Stimulated activated CD4-positive, alpha-beta T cell treated with anti-CD3 and anti-CD28 coated beads, TNF-alpha, amount 100 ng/mL, for 1 hour (primary cell): ENCODE results near the gene GTPBP3.
"Not testable (repeated sequence)": the region's sequence is repeated elsewhere in the genome, so short reads cannot be mapped to it uniquely, and the experiment has no call there.

ENCODE experiments used
- DNase-seq, 3 donors: peaks; one replicate each; pipeline ENCODE4 v3.0.0-alpha.2; 2020; ENCODE audit warnings: low read depth in 3 of 3, low spot score in 1 of 3

GTPBP3 gene

GRCh38 chr19:17336872-17337674 is at the start of gene GTPBP3:
Gene GTPBP3, plus strand, starts transcription at chr19:17337553. Its CDS starts 59 bp downstream, at chr19:17337612.
- DNase-seq, result peak; percentile 87 to 91 (median 89)

- DNase-seq, result no peak
Measured at GRCh38 chr19:17289489-17289888, 47.9 kb upstream of the GTPBP3 start.

- peak; percentile 36 to 81 (median 49) for DNase-seq
Measured at GRCh38 chr19:17292301-17293074, 44.9 kb upstream of the GTPBP3 start.

- DNase-seq, result no peak
Measured at GRCh38 chr19:17293605-17294004, 43.7 kb upstream of the GTPBP3 start.

GRCh38 chr19:17294051-17294891 is 43.1 kb upstream of the GTPBP3 start:
- peak in 1 of 3 donors; percentile 46 for DNase-seq

- not testable (repeated sequence) for DNase-seq
Measured at GRCh38 chr19:17295551-17295950, 41.8 kb upstream of the GTPBP3 start.

GRCh38 chr19:17296273-17296672 is 41.1 kb upstream of the GTPBP3 start:
- no peak for DNase-seq

GRCh38 chr19:17296976-17297375 is 40.4 kb upstream of the GTPBP3 start:
- DNase-seq, result no peak

- DNase-seq, result no peak
Measured at GRCh38 chr19:17300992-17301619, 36.2 kb upstream of the GTPBP3 start.

GRCh38 chr19:17302391-17303166 is 34.8 kb upstream of the GTPBP3 start:
- no peak for DNase-seq

- peak; percentile 81 to 90 (median 82) for DNase-seq
Measured at GRCh38 chr19:17303167-17303939, 34.0 kb upstream of the GTPBP3 start, which contains the start of gene ABHD8. Gene ABHD8, minus strand, starts transcription at chr19:17303425. Its CDS starts 1,809 bp downstream, at chr19:17301616.

- no peak for DNase-seq
Measured at GRCh38 chr19:17303940-17304267, 33.4 kb upstream of the GTPBP3 start.

GRCh38 chr19:17304386-17305215 is 32.8 kb upstream of the GTPBP3 start:
- no peak for DNase-seq

- no peak for DNase-seq
Measured at GRCh38 chr19:17305216-17305516, 32.2 kb upstream of the GTPBP3 start.

GRCh38 chr19:17305517-17306284 is 31.7 kb upstream of the GTPBP3 start, which contains the start of gene MRPL34:
Gene MRPL34, plus strand, starts transcription at chr19:17305872. Its CDS starts 21 bp downstream, at chr19:17305893.
- peak; percentile 81 to 93 (median 88) for DNase-seq

GRCh38 chr19:17306285-17306714 is 31.1 kb upstream of the GTPBP3 start:
- no peak for DNase-seq

GRCh38 chr19:17307876-17308377 is 29.4 kb upstream of the GTPBP3 start:
- DNase-seq, result no peak
